Kidney tubule cell (primary cell): ENCODE data around the gene OPRL1.
A peak's percentile ranks its signal among the peaks of the same experiment; 100 is the strongest.
"Not testable (repeated sequence)": the region's sequence is repeated elsewhere in the genome, so short reads cannot be mapped to it uniquely, and the experiment has no call there.

Experiments
- DNase-seq: peaks from one replicate; pipeline ENCODE4 v3.0.0-alpha.2; 2018; ENCODE audit warnings: low spot score

OPRL1 gene

DNA sequence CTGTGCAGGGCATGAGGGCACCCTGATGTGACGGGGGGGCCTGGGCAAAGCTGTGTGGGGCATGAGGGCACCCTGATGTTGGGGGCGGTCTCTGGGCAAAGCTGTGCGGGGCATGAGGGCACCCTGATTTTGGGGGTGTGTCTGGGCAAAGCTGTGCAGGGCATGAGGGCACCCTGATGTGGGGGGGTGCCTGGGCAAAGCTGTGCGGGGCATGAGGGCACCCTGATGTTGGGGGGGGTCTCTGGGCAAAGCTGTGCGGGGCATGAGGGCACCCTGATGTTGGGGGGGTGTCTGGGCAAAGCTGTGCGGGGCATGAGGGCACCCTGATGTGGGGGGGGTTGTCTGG, 37.5 kb downstream of the OPRL1 start:
- DNase-seq = not testable (repeated sequence)

DNA sequence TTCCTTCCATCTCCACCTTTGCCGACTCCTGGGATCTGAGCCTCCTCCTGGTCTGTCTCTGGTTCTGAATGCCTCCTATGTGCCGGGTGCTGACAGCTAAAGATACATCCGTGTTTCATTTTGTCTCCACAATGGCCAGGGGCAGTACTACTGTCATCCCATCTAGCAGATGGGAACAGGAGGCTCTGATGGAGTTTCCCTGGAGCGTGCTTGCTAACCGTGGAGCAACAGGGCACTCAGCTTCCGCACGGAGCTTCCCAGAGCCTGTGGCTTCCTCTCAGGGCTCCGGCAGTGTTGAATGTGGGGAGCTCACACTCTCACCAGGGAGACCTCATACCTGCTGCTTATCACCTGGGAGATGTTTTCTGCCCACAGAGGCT, 39.4 kb downstream of the OPRL1 start:
- no peak for DNase-seq

DNA sequence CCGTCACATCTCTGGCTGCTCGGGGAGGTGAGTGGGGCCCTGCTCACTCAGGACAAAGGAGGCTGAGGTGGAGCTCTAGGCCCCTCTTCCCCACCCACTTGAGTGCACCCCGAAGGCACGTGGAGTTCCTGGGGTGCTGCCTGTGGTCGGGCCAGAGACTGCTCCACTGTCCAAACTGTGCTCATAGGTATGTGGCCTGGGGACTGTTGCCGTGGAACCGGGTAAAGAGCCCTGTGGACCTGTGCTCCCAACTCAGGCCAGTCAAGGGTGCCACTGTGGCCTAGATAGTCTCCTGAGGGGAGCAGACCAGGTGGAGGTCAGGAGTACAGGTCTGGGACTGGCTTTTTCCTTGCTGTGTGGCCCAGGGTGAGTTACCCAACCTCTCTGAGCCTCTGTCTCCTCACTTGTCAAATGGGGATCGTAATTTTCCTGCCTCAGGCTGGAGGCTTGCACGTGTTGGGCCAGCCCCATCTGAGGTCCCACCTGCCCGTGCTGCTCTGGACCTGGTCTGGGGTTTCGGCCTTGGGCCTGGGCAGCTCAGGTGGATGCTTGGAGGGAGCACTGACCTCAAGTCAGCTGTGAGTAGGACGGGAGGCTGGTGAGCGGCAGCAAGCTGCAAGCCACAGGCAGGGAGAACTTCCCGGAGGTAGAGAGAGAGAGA, 39.9 kb downstream of the OPRL1 start:
- DNase-seq = no peak

DNA sequence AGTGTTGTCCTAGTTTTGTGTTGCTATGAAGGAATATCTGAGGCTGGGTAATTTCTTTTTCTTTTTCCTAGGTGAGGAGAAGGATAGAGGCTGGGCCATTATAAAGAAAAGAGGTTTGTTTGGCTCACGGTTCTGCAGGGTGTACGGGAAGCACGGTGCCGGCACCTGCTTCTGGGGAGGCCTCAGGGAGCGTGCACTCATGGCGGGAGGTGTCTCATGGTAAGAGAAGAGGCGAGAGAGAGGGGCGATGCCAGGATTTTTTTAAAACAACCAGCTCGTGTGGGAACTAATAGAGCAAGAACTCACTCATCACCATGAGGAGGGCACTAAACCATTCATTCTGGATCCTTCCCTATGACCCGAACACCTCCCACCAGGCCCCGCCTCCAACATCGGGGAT, 41.7 kb downstream of the OPRL1 start:
- no peak for DNase-seq

DNA sequence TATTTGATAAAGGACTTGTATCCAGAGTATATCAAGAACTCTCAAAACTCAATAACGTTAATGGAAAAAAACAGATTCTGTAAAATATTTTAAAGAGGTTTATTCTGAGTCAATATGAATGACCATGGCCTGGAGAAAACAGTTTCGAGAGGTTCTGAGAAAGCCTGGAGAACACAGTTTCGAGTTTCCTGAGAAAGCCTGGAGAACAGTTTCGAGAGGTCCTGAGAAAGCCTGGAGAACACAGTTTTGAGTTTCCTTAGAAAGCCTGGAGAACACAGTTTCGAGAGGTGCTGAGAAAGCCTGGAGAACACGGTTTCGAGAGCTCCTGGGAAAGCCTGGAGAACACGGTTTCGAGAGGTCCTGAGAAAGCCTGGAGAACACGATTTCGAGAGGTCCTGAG, 43.0 kb downstream of the OPRL1 start:
- DNase-seq = not testable (repeated sequence)

DNA sequence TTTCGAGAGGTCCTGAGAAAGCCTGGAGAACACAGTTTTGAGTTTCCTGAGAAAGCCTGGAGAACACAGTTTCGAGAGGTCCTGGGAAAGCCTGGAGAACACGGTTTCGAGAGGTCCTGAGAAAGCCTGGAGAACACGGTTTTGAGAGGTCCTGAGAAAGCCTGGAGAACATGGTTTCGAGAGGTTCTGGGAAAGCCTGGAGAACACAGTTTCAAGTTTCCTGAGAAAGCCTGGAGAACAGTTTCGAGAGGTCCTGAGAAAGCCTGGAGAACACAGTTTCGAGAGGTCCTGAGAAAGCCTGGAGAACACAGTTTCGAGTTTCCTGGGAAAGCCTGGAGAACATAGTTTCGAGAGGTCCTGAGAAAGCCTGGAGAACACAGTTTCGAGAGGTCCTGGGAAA, 43.6 kb downstream of the OPRL1 start:
- DNase-seq = not testable (repeated sequence)

DNA sequence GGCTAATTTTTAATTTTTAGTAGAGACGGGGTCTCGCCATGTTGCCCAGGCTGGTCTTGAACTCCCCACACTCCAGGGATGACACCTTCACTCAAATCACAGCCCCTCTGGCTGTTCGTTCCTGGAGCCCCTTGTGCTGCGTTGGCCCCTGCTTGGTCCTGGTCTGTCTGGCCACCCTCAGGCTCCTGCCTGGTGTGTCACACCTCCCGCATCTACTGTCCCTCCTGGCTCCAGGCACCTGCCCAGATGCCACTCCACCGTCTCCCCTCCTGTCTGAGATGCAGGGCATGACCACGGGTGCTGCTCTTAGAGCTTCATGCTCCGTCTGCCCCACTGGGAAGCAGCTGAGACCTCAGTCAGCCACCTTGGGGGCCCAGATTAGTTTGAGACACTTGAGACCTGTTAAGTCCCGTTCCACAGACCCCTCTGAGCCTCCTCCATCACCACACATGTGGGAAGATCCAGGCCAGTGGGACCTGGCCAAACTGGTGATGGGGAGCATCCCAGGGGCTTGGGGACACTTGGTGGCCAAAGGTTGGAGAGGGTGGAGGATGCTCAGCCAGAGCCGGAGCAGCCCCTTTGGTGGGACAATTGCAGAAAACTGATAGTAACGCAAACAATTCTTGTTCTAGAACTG, 49.4 kb downstream of the OPRL1 start:
- no peak for DNase-seq

DNA sequence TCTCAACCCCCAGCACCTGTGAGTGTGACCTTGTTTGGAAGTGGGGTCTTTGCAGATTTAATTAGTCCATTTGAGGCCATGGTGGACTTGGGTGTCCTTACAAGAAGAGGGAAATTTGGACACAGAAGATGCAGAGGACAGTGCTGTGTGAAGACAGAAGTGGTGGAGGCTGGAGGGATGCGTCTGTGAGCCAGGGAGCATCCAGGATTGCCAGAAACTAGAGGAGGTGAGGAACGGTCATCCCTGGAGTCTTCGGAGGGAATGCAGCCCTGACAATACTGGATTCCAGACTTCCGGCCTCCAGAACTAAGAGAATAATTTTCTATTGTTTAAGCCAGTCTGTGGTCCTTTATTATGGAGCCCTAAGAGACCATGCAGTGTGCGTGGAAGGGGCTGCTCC, 50.4 kb downstream of the OPRL1 start:
- DNase-seq = no peak

DNA sequence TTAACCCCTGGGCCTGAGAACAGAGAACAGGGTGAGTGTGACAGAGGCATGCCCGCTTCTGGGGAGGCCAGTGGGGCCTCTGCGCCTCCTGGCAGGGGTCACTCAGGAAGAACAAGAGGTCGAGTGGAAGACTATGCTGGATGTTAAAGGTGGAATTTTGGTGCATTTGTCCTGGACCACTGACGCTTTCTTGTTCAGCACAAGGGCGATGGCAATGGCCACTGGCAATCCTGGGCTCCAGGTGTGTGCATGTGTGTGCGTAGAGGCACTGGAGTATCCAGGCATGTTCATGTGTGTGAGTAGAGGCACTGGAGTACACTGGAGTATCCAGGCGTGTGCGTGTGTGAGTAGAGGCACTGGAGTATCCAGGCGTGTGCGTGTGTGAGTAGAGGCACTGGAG, 51.0 kb downstream of the OPRL1 start:
- DNase-seq = no peak

DNA sequence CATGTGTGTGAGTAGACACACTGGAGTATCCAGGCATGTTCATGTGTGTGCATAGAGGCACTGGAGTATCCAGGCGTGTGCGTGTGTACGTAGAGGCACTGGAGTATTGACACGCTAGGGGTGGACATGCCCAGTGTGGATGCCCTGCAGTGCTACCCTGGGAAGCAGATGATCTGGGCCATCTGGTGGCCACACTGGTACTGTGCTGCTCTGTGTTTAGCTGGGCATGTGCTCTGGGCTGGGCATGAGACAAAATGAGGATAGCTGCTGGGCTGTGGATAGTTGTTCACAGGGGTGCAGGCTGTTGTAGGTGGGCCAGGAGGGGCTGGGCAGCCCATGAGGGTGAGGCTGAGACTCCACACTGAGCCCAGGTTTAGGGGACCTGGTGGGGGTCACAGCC, 51.5 kb downstream of the OPRL1 start:
- DNase-seq = peak; percentile 17

DNA sequence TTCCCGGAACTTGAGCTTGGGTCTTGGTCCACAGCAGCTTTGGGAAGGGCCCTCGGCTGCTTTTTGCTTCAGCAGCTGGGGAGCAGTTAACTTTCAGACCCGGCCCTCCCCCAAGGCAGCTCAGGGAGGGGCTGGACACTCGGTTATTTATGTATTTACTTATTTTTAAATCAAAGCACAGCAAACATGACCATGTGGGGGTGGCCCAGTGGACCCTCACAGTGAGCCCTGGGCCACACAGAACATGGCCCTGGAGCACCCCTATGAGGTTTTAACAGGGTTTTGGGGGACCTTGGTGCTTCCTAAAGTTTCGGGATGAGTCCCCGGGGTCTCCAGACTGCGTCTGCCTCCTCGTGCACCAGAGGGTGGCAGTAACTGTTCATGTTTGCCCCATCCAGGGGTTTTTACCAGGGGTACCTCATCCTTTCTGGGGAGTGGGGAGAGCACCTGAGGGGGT, 54.1 kb downstream of the OPRL1 start:
- no peak for DNase-seq

DNA sequence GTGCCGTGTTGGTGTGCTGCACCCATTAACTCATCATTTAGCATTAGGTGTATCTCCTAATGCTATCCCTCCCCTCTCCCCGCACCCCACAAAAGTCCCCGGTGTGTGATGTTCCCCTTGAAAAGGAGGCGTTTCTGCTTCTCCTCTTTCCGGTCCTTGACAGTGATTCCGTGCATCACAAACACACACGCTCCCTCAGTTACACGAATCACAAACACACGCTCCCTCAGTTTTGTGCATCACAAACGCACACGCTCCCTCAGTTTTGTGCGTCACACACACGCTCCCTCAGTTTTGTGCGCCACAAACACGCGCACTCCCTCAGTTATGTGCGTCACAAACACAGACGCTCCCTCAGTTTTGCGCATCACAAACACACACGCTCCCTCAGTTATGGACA, 54.9 kb downstream of the OPRL1 start:
- DNase-seq = not testable (repeated sequence)

DNA sequence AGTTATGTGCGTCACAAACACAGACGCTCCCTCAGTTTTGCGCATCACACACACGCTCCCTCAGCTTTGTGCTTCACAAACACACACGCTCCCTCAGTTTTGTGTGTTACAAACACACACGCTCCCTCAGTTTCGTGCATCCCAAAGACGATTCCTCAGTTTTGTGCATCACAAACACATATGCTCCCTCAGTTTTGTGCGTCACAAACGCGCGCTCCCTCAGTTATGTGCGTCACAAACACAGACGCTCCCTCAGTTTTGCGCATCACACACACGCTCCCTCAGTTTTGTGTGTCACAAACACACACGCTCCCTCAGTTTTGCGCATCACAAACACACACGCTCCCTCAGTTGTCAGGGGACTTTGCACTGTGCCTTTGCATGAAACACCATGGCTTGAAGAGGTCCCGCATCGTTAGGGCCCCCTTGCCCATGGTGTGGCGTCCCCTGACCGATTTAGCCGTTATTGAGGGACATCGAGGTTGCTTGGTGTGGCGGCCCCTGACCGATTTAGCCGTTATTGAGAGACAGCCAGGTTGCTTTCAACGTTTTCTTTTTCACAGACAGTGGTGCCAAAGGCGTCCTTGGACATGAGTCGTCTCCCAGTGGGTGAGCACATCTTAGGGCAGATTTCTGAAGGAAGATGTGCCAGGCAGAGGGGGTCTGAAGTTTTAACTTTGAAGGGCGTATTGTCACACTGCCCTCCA, 56.3 kb downstream of the OPRL1 start:
- no peak for DNase-seq

DNA sequence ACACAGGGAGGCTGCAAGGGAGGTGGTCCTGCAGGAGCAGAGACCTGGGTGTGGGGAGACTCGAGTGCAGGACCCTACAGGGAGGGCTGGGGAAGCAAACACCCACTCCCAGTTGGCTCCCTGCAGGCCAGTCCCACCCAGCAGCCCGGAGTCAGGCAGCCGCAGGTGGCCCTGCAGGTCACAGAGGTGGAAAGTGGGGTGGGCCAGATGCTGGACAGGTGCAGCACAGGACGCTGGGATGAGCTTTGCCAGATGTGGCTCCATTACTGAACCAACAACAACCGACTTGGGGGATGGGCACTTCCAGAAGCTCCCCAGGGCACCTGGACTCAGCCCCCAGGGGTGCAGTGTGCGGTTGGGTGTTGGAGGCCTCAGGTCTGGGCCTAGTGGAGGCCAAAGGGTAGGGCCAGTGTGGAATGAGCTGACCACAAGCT, 57.7 kb downstream of the OPRL1 start:
- DNase-seq = no peak

DNA sequence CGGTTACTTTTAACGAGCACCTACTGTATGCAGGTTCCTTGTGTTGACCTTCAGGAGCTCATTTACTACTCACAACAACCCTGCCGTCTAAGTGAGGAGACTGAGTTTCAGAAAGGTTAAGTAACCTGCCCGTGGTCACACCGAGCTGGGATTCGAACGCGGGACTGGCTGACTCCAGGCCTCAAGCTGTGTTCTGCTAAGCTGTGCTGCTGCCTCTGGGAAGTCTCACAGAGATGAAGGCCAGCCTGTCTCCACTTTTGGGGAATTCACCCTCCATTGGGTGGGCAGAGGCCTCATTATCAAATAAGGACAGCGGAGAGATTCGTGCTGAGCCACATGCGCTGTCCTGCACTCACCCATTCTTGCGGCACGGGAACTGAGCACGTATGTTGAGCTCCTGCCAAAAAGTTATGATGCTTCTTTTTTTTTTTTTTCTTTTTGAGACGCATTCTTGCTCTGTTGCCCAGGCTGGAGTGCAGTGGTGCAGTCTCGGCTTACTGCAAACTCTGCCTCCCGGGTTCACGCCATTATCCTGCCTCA, 58.5 kb downstream of the OPRL1 start:
- no peak for DNase-seq

DNA sequence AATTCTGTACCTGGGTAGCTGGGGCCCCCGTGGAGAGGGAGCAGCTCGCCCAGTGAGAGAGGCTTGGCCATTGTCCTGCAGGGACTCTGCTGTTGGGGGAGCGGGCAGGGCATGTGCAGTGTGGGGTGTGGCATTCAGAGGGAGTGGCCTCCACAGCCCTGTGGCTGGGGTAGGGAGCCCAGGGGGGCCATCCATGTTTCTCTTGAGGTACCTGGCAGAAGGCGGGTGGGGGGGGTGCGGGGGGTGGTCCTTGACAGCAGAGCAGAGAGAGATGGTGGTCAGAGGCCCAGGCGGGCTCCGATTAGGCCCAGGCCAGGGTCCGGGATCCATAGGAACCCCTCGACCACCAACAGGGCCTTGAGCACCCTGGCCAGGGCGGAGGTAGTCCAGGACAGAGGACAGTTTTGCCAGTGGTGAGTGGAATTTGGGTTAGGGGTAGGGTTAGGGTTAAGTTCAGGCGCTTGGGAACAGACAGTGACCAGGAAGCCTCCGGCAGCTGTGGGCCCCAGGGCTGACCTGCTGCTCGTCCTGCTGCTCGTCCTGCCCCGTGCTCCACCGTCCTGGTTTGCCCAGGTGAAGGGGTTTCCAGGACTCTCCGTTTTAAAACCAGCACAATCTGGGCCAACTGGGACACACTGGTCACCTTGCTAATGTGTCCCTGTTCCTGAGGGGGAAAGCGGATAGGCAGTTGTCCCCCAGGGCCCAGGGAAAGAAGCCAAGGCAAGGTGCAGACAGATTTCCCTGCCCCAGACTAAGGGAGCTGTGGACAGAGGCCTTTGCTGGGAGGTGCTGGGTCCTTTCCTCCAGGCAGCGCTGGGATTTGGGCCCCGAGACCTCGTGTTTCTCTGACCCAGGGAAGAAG, 59.5 kb downstream of the OPRL1 start:
- DNase-seq = no peak

DNA sequence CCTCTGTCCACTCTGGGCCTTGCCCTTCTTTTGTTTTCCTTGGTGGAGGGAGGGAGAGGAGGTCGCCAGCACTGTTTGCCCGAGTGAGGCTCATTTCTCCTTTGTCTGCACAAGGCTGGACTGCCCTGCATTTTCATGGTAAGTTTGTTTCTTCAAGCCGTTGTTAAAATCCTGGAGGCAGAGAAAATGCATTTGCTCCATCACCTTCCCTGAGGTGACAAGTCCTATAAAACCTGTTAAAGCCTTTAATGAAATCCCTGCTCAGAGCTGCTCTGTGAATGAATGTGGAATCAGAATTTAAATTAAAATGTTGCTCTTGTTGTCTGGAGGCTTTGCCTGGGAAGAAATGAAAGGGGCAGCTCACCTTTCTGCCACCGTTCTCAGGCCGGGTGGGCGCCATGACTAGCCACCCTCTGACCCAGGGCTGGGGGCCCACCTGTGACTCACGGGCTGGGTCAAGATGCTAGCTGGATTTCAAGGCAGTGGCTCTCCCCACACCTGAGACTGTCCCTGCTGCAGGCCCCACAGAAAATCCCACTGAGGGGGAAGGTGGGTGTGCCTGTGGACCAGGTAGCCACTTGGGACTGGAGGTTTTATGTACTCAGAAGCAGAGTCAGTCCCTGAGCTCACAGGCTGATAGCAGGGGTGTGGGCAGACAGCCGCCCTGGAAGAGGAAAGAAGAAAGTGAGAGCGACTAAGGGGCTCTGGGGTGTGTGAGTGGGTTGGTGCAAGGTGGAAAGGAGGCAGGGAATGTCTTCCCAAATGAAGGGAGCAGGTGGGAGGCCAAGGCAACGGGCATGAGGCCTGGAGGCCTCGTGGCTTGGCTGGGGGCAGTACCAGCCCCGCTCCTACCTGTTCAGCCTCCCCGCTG, 60.4 kb downstream of the OPRL1 start:
- no peak for DNase-seq

DNA sequence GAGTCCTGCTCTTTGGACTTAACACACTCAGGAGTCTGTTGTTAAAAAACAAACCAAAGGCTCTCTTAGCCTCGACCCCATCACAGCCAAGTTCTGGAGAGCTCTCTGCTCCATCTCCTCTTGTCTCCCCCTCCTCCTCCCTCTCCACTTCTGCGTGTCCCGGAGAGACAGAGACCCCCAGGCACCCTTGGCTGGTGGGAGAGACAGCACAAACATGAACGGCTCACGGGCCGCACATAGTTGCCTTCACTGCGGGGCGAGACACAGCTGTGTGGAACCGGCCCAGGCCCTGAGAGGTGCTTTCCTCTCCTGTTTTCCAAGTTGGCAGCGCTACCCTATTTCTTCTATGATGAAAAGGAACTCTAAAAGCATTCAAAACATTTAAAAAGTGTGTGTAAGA, 61.1 kb downstream of the OPRL1 start:
- DNase-seq = no peak

DNA sequence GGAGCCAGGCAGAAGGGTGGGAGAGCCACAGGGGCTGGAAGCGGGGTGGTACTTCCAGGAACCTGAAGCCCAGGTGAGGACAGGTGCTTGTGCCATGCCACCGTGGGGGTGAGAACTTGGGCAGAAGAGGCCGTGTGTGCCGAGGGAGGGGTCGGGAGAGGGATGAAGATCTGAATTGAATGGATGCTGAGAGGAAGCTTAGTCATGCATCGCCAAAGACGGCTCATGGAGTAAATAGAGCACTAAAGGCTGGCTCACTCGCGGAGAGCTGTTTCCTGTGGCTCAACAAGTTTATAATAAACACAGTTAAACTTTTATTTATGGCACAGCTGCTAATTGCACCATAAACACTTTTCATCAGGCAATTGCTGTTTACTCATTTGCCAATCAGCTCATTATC, 62.7 kb downstream of the OPRL1 start:
- peak; percentile 30 for DNase-seq

DNA sequence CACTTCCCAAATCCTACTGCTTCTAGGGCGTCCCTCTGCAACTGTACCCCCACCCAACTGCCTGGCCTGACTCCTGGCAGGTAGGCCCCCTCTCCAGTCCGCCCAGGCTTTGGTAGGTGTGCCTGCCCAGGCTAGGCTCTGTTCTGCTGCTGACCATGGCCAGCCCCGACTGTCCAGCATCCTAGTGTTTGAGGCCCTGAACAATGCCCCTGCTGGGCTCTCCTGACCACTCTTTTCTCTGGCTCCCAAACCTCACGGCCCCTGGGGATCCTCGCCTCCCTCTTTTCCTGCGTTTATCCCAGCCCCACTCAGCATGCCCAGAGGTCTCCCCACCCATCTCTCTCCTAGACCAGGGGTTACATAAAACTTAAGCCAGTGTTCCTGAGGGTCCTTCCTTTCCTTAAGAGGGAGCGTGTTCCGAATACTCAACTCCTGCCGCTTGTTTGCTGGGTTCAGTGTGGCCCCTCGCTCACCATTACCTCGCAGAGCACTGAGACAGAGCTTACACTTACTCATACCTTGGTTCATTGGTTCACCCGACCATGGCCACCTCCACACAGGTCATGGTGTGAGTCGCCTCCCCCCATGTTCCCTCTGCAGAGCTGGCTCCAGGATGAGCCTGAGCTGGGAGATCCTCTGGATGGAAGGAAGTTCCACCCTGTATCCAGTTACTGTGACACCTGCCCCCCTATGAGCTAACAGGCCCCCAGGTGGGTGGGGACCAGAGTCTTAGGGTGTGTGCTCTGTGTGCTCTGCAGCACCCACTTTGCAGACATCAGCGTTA, 63.3 kb downstream of the OPRL1 start:
- peak; percentile 57 for DNase-seq
